ENCODE data around the gene CREM.

CREM gene

GRCh38 chr10:35136263-35136815 is 9.7 kb downstream of the CREM start:
- no peak for DNase-seq

GRCh38 chr10:35140126-35140525 is 13.5 kb downstream of the CREM start:
- no peak for DNase-seq

- no peak for DNase-seq
Observed at GRCh38 chr10:35140727-35141126, 14.1 kb downstream of the CREM start.

GRCh38 chr10:35150308-35150707 is 23.7 kb downstream of the CREM start:
- DNase-seq: no peak

GRCh38 chr10:35152992-35153391 is 26.3 kb downstream of the CREM start:
- no peak for DNase-seq

DNA sequence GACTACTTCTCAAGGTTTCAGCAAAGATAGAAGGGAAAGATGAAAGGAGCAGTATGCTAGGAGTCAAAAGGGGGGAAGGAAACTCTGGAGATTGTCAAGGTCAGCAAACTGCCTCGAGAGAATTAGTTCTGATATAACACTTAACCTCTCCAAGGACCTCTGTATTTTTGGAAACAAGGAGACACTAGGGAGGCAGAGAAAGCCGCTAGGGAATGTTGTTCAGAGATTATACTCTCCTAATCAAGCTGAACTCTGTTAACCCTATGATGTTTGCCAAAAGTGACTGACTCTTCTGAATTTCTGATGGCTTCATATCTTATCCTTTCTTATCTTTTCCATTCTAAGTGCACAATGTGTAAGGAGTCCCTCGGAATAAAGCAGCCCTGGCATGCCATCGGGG is 27.1 kb downstream of the CREM start:
- DNase-seq: no peak

DNA sequence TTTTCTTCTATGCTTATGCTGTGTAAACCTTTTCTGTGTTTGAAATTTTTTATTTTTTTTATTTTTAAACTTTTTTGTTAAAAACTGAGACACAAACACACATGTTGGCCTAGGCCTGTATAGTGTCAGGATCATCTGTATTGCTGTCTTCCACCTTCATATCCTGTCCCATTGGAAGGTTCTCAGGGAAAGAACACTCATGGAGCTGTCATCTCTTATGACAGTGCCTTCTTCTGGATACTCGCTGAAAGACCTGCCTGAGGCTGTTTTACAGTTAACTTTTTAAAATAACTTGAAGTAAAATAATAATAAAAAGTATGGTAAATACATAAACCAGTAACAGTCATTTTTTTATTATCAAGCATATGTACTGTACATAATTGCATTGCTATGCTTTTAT is 34.1 kb downstream of the CREM start:
- DNase-seq: no peak

DNA sequence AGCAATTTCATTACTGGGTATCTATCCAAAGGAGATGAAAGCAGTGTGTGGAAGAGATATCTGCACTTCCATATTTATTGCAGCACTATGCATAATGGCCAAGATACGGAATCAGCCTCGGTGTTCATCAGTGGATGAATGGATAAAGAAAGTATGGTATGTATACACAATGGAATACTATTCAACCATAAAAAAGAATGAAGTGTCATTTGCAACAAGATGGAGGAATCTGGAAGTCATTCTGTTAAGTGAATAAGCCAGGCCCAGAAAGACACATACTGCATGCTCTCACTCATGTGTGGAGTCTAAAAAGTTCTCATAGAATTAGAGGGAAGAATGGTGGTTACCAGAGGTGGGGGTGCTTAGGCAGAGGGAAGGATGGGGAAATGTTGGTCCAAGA is 35.3 kb downstream of the CREM start:
- no peak for DNase-seq

DNA sequence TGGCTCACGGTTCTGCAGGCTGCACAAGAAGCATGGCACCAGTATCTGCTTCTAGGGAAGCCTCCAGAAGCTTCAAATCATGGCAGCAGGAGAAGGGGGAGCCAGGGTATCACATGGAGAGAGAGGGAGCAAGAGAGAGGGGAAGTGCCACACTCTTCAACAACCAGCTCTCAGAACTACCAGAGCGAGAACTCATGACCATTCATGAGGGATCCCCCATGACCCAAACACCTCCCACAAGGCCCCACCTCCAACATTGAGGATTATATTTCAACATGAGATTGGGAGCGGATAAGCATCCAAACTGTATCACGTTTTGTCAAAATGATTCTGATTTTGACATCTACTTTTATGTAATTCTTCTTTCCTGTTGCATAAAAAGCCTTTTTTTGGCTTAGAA is 38.5 kb downstream of the CREM start:
- DNase-seq: no peak

GRCh38 chr10:35165811-35166210 is 39.2 kb downstream of the CREM start:
- no peak for DNase-seq

GRCh38 chr10:35166607-35167006 is 40.0 kb downstream of the CREM start:
- DNase-seq: no peak

- no peak for DNase-seq
Observed at GRCh38 chr10:35167342-35167741, 40.7 kb downstream of the CREM start.

DNA sequence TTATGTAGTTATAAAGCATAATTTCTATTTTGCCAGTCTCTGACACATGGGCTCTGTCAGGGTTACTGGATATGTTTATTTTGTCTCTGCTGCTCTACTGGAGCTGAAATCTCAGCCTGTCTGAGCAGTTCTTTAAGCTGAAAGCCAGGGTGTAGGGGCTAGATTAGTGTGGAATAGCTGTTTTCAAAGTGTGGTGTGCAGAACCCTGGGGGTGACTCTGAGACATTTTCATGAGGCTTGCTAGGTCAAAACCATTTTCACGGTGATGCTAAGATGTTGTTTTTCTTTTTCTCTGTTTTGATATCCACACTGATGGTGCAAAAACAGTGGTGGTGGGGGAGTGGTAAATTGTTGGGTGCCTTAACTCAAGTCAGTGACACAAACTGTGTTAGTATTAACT is 45.5 kb downstream of the CREM start:
- DNase-seq: no peak

DNA sequence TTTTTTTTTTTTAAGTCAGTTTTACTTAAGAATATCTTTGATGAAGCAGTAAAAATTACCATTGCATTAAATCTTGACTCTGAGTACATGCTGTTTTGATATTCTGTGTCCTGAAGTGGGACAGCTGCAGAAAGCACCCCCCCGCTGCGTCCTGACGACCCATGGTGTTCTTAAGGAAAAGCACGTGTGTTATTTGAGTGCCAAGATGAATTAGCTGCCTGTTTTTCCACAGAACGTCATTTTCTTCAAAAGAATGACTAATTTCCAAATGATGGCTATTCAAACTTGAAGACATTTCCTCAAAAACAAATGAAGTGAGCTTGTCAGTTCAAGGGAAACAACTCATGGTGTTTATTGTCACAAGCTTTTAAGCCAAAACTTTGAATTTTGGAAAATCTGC is 45.9 kb downstream of the CREM start:
- DNase-seq: no peak

DNA sequence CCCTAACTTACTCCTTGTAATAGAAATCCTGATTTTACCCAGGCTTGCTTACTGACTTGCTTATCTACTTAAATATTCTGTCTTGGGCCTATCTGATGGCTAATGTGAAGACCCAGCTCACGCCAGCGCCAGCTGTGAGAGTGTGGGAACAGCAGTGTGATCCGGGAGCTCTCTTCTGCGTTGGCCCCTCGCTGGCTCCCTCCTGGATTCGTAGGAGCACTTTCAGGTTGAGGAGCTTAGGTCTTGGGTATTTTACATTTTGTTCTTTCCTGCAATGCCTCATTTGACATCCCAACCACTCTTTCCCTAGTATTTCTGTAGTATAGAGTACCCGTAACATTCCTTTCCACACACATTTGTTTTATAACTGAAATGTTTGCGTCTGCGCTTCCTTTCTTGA is 51.7 kb downstream of the CREM start:
- no peak for DNase-seq

DNA sequence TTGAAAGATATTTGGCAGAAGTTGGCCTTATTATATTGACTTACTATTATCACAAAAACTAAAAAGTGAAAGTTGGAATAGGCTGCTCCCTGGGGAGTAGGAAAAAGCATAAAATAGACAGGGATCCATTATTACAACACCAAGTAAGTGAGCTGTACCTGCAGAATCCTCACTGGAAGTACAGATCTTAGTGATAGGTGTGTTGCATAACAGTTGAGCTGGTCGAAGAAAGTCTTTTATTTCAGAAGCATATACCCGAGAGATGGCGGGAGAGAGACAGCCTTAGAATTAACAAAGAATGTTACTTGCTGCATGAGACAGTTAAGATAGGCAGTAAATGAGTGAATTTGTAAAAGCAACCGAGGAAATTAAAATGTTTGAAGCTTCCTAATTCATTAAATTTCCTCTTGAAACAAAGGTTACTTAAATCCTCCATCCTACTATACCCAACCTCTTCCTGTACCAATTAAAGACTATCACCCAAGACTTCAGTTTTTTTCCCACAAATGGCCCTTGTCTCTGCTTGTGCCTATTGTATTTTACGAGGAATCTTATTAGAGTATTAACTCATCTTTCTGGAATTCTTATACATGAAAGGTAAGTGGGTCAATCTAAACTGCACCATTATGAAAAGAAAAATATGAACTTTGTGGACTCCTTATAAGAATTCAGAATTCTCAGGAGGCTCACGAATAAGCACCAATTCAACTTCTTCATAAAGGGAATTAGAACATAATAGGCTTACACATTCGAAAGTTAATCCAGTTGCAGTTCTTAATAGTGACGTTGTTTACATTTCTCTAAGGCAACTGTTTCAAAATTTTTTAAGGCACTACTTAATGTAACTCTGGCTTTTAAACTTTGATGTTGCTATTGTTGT is 56.2 kb downstream of the CREM start:
- no peak for DNase-seq

DNA sequence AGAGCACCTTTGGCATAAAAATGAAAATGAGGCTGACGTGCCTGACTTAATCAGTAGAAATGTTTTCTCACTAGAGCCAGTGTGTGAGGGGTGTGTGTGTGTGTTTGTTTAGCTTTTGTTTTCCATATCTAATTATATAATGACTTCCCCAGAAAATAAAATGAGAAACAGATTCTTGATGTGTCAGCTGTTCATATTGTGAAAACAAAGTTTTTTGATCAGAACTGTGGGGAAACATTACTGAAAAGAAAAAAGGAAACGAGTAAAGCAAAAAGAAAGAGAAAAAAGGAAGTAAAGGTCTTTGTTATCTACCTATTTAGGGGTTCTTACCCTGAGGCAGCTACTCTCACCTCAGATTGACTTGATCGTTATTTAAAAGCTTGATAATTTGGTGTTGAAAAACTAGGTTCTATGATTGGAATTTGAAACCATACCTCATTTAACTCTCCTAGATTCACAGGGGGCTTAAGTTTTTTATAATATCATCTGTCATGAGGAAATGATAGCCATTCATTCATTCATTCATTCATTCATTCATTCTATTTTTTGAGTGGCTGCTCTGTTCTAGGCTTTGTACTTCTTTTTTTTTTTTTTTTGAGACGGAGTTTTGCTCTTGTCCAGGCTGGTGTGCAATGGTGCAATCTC is 58.0 kb downstream of the CREM start:
- DNase-seq: no peak

DNA sequence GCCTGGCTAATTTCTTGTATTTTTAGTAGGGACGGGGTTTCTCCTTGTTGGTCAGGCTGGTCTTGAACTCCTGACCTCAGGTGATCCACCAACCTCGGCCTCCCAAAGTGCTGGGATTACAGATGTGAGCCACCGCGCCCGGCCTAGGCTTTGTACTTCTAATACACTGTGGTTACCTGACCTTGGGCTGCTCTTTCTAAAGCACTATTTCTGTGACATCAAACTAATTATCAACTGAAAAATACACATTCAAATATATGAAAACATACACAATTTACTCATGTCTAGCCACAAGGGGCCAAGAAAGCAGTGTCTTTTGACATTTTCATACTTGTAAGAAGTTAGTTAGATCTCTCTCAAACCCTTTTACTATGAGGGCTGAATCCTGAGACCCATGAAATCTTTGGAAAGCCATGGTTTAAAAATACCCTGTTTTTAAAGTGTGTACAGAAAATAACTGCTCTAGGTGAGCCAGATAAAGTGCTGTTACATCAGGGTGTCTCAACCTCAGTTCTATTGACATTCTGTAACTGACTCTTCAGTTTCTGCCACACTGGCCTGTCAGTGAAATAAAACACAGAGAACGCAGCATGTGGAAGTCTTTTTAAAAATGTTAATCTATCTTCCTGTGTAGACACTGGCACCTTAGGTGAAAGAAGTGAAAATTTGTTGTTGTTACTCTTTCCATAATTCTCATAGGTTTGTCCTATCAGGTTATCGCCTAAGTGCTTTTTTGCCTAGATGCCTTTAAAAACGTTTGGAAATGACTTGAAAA is 58.8 kb downstream of the CREM start:
- no peak for DNase-seq

- DNase-seq: no peak
Observed at GRCh38 chr10:35188954-35189353, 62.3 kb downstream of the CREM start.

DNA sequence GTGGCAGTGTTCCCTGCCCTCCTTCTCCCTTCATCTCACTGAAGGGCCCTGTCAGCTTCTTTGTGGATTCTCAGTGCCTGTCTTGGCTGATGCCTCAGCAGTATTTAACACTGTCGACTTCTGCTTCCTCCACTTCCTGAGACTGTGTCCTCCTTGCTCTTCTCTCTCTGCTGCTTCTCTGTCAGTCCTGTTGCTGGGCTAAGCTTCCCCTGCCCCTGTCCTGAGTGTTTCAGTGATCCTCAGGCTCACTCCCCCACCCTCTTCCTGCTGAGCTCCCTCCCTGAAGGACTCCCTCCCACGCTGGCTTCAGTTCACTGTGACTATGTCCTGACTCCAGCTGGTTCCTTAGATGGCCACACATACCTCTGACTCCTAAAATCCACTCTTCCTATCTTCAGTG is 64.9 kb downstream of the CREM start:
- DNase-seq: no peak

DNA sequence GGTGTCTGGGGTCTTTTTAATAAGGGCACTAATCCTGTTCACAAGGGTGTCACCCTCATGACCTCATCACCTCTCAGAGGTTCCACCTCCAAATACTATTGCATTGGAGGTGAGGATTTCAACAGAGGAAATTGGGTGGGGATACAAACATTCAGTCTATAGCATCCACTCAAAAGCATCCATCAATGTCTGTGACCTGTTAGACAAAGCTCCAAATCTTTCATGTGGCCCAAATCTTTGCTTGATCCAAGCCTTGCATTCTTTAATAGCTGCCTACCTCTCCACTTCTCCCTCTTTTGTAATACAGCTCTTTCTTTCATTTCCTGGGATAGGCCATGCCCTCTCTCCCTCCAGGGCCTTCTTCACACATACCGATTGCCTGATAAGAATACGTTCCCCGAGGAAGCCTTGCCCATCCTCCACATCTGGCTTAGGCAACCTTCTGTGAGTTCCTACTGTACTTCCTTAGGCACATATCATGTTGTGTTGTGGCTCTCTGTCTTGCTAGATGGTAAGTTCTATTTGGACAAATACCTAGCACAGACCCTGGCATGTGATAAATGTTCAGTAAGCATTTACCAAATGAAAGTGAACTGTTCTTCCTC is 66.1 kb downstream of the CREM start:
- no peak for DNase-seq

- no peak for DNase-seq
Observed at GRCh38 chr10:35194471-35194870, 67.8 kb downstream of the CREM start.

- DNase-seq: peak; percentile 80
Observed at GRCh38 chr10:35194906-35195305, 68.3 kb downstream of the CREM start.

All from CD4-positive, alpha-beta T cell treated with Interleukin-10 for 1 hour (primary cell).